K562 treated with DMSO at 1 percent for 24 hours (cell line): ENCODE data around the gene PLEKHA4. TPM values are rescaled to one million over a fixed set of nuclear protein-coding genes. Genes with fewer than 3 reads are reported as not detected.

Source experiments
- total RNA-seq: library from RNA; unstranded; fragments of 300-600 nt; gene quantifications from 2 replicates; pipeline ENCODE4 v1.2.3, GENCODE V29; 2022; ENCODE audit warnings: low read depth; ENCODE audit not compliant: insufficient read depth

PLEKHA4 gene, protein sequence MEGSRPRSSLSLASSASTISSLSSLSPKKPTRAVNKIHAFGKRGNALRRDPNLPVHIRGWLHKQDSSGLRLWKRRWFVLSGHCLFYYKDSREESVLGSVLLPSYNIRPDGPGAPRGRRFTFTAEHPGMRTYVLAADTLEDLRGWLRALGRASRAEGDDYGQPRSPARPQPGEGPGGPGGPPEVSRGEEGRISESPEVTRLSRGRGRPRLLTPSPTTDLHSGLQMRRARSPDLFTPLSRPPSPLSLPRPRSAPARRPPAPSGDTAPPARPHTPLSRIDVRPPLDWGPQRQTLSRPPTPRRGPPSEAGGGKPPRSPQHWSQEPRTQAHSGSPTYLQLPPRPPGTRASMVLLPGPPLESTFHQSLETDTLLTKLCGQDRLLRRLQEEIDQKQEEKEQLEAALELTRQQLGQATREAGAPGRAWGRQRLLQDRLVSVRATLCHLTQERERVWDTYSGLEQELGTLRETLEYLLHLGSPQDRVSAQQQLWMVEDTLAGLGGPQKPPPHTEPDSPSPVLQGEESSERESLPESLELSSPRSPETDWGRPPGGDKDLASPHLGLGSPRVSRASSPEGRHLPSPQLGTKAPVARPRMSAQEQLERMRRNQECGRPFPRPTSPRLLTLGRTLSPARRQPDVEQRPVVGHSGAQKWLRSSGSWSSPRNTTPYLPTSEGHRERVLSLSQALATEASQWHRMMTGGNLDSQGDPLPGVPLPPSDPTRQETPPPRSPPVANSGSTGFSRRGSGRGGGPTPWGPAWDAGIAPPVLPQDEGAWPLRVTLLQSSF
- total RNA-seq: 49.1 and 54.5 TPM in 2 replicates

DNA sequence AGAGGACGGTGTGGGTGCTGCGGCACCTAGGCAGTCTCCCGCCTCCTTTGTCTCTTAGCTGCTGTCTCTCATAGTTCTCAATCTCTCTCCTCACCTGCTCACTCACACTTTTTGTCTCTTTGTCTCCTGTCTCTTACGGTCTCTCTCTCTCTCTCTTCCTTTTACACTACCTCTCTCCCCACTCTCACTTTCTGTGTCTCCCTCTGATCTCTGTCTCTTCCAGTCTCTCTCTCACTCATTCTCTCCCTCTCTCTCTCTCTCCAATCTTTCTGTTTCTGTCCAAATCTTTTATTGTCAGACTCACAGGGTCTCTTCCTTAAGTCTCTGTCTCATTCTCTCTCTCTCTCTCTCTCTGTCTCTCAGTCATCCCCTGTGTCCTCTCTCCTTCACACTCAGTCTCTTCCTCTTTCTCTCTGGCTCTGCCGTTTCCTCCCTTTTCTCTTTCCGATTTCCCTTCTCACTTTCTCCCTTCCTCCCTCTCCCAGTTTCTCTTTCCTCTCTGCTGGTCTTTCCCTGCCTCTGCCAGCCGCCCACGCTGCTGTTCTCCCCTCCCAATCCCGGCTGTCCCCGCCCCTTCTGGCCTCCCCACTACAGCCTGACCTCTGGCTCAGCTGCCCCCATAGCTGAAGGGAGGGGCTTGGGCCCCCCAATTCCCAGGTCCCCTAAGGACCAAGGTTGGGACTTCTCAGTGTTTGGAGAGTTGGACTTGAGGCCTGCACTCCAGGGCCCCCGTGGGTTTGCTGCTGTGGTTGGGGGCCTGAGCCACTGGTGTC lies at the start of gene PLEKHA4:
TSS of gene PLEKHA4 (minus strand) at position 504 of the 773 bp plus-strand sequence. CDS start 997 bp downstream, outside the sequence.

DNA sequence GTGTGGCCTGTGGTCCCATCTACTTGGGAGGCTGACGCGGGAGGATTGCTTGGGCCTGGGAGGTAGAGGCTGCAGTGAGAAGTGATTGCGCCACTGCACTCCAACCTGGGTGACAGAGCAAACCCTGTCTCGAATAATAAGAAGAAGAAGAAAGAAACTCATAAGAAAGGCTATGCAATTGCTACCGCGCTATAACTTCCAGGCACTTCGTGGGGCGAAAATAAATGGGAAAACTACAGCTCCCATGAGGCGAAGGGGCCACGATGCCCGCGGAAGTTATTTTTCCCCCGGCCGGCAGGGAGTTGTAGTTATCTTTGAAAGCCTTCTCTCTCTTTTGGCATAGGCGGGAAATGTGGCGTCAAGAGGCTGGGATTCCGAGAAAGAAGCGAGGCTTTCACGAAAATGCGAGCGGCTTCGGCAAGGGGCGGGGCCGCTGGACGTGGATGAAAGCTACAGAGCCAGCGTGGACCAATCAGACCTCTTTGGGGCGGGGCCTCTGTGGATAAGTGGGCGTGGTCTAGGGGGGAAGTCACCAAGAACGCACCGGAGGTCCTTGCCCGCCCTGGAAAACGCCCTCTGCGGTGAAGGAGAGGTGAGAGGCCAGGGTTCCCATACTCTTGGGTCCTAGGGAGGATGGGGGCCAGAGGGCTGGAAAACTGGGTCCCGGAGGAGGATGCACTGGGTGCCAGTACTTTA lies 31.5 kb upstream of the PLEKHA4 start, which contains the start of gene NUCB1:
TSS of gene NUCB1 (plus strand) at position 532 of the 696 bp plus-strand sequence. CDS start 485 bp downstream, outside the sequence.

DNA sequence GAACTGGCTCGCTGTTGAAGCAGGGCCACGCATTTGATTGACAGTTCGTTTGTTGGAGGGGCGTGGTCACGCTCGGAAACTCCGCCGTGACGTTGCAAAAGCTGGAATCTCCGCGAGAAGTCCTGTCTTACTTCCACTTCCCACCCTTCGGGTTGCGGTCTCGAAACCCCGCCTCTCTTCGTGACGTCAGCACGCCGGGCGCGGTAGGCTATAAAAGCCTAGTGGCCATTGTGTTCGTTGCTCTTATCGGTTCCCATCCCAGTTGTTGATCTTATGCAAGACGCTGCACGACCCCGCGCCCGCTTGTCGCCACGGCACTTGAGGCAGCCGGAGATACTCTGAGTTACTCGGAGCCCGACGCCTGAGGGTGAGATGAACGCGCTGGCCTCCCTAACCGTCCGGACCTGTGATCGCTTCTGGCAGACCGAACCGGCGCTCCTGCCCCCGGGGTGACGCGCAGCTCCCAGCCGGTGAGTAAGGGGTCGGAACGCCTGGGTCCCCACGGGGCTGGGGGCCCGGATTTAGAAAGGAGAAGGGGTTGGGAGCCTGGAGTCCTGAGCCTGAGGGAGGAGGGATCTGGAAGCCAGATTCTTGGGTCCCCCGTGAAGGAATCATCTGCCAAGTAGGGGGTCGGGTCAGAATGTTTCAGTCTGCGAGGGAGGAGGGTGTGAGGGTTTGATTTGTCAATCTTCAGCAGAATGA lies 3.9 kb upstream of the PLEKHA4 start, which contains the start of gene PPP1R15A:
TSS of gene PPP1R15A (plus strand) at position 240 of the 702 bp plus-strand sequence. CDS start 813 bp downstream, outside the sequence.

DNA sequence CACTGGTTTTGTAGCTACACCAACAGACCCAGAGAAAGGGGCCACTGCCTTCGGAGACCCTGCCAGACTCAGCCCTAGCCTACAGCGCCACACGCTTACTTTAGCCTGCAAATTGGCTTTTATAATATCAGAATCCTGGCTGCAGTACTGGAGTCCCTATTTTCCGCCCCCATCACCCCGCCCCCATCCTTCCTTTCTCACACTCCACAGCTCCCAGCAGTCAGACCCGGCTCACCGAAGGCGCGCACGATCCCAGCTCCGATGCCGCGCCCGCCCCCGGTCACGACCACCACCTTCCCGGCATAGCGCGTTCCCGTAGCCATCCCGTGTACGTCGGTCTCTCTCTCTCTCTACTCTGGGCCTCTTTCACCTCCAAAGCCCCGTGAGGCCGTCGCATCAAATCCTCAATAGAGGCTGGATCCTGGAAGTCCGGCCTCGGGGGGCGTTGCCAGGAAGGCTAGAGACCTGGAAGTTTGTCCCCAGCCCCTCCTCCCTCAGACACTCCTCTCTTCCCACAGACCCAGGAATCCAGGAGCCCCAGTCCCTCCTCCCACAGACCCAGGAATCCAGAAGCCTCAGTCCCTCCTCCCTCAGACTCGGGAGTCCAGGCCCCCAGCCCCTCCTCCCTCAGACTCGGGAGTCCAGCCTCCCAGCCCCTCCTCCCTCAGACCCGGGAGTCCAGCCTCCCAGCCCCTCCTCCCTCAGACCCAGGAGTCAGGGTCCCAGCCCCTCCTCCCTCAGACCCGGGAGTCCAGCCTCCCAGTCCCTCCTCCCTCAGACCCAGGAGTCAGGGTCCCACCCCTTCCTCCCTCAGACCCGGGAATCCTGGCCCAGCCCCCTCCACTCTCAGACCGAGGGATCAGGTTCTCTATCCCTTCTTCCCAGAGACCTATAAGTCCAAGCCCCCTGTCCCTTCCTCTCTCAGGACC lies 32.1 kb downstream of the PLEKHA4 start, which contains the start of gene HSD17B14:
TSS of gene HSD17B14 (minus strand) at position 403 of the 929 bp plus-strand sequence. CDS start at position 323, 80 bp downstream.

Other genes starting within 250 kb of the PLEKHA4 start
- gene RPL18, start 249.4 kb downstream of the PLEKHA4 start, total RNA-seq: 5,284 and 5,688 TPM in 2 replicates
- 14.6 and 15.0 TPM in 2 replicates for gene SPHK2, start 249.1 kb downstream of the PLEKHA4 start, total RNA-seq
- gene DBP, start 231.2 kb downstream of the PLEKHA4 start, total RNA-seq: 17.2 and 17.8 TPM in 2 replicates
- gene CA11, start 222.4 kb downstream of the PLEKHA4 start, total RNA-seq: 10.8 and 16.2 TPM in 2 replicates
- 0.58 and 1.2 TPM in 2 replicates for gene NTN5, start 195.6 kb downstream of the PLEKHA4 start, total RNA-seq
- 0.30 and 1.4 TPM in 2 replicates for gene FUT2, start 172.6 kb downstream of the PLEKHA4 start, total RNA-seq
- 0.47 and 1.1 TPM in 2 replicates for gene MAMSTR, start 148.9 kb downstream of the PLEKHA4 start, total RNA-seq
- 10.2 and 11.7 TPM in 2 replicates for gene RASIP1, start 128.0 kb downstream of the PLEKHA4 start, total RNA-seq
- gene IZUMO1, start 121.7 kb downstream of the PLEKHA4 start, total RNA-seq: 0.65 TPM in 1 of 2 replicates, not detected in the other
- gene FUT1, start 116.0 kb downstream of the PLEKHA4 start, total RNA-seq: 8.7 and 9.8 TPM in 2 replicates
- 0.72 TPM in 1 of 2 replicates, not detected in the other for gene FGF21, start 113.1 kb downstream of the PLEKHA4 start, total RNA-seq
- gene BCAT2, start 57.6 kb downstream of the PLEKHA4 start, total RNA-seq: 77.3 and 83.0 TPM in 2 replicates
- gene HSD17B14, start 32.1 kb downstream of the PLEKHA4 start, total RNA-seq: 1.1 TPM in 1 of 2 replicates, not detected in the other
- 88.6 and 88.9 TPM in 2 replicates for gene PPP1R15A, start 3.8 kb upstream of the PLEKHA4 start, total RNA-seq
- gene TULP2, start 30.1 kb upstream of the PLEKHA4 start, total RNA-seq: 0.88 and 3.5 TPM in 2 replicates
- gene NUCB1, start 31.7 kb upstream of the PLEKHA4 start, total RNA-seq: 445 and 480 TPM in 2 replicates
- gene DHDH, start 65.1 kb upstream of the PLEKHA4 start, total RNA-seq: 4.8 and 5.0 TPM in 2 replicates
- 136 and 153 TPM in 2 replicates for gene BAX, start 86.3 kb upstream of the PLEKHA4 start, total RNA-seq
- gene FTL, start 96.7 kb upstream of the PLEKHA4 start, total RNA-seq: 7,562 and 7,983 TPM in 2 replicates
- 26.8 and 34.3 TPM in 2 replicates for gene GYS1, start 124.7 kb upstream of the PLEKHA4 start, total RNA-seq
- gene RUVBL2, start 125.3 kb upstream of the PLEKHA4 start, total RNA-seq: 295 and 316 TPM in 2 replicates
- gene LHB, start 148.5 kb upstream of the PLEKHA4 start, total RNA-seq: not detected in 2 replicates
- gene CGB3, start 155.7 kb upstream of the PLEKHA4 start, total RNA-seq: not detected in 2 replicates
- gene CGB2, start 163.3 kb upstream of the PLEKHA4 start, total RNA-seq: 4.8 and 8.7 TPM in 2 replicates
- gene CGB1, start 168.3 kb upstream of the PLEKHA4 start, total RNA-seq: not detected in 2 replicates
- not detected in 2 replicates for gene CGB5, start 175.2 kb upstream of the PLEKHA4 start, total RNA-seq
- gene CGB8, start 180.5 kb upstream of the PLEKHA4 start, total RNA-seq: not detected in 2 replicates
- not detected in 2 replicates for gene CGB7, start 189.1 kb upstream of the PLEKHA4 start, total RNA-seq
- gene NTF4, start 196.2 kb upstream of the PLEKHA4 start, total RNA-seq: not detected in 2 replicates
- gene KCNA7, start 204.1 kb upstream of the PLEKHA4 start, total RNA-seq: not detected in 2 replicates
- 219 and 229 TPM in 2 replicates for gene SNRNP70, start 216.8 kb upstream of the PLEKHA4 start, total RNA-seq
- 16.2 and 19.1 TPM in 2 replicates for gene LIN7B, start 245.8 kb upstream of the PLEKHA4 start, total RNA-seq